PC-9 (cell line): ENCODE data around the gene NOBOX. TPM values are rescaled to one million over a fixed set of nuclear protein-coding genes. Genes with fewer than 3 reads are reported as not detected.
A peak's percentile ranks its signal among the peaks of the same experiment; 100 is the strongest.
"Not testable (repeated sequence)": the region's sequence is repeated elsewhere in the genome, so short reads cannot be mapped to it uniquely, and the experiment has no call there.

ENCODE experiments used
- BruUV-seq: library from RNA; stranded (reverse); fragments of 400-500 nt; replicated peaks from 2 replicates; lab custom pipeline; 2021; lab: Mats Ljungman, UMichigan
- CTCF ChIA-PET: fragments of 300-600 bp; sonication (Branson Sonifier 250); formaldehyde crosslinking; loops from one replicate; lab custom pipeline; 2022; ENCODE audit warnings: antibody characterized with exemption; lab: Charles Lee
- POLR2A ChIA-PET: fragments of 300-600 bp; sonication (Branson Sonifier 250); formaldehyde crosslinking; loops from one replicate; lab custom pipeline; 2022; ENCODE audit warnings: antibody characterized with exemption; ENCODE audit not compliant: unreplicated experiment; lab: Charles Lee
- DNase-seq, 2 experiments: peaks; one replicate each; pipeline versions ENCODE4 v3.0.0 to v3.0.0-alpha.2; 2015 to 2022; ENCODE audit warnings: mixed read lengths in 1 of 2
- H2AFZ ChIP-seq: fragments of 200-600 bp; sonication (generic); 2 replicates; pipeline ENCODE4 v1.8.1; 2017; ENCODE audit warnings: antibody characterized with exemption
- H3F3A ChIP-seq: fragments of 200-600 bp; sonication (generic); 2 replicates; pipeline ENCODE4 v1.8.1; 2017; ENCODE audit warnings: antibody characterized with exemption, mild to moderate bottlenecking, low read depth; ENCODE audit not compliant: insufficient read depth
- H3K27ac ChIP-seq: fragments of 200-600 bp; sonication (generic); 2 replicates; pipeline ENCODE4 v1.6.1; 2016; ENCODE audit warnings: mixed run types
- H3K27me3 ChIP-seq: fragments of 200-600 bp; sonication (generic); 2 replicates; pipeline ENCODE4 v1.6.1; 2016; ENCODE audit warnings: low read depth, mixed run types; ENCODE audit not compliant: insufficient read depth
- H3K36me3 ChIP-seq: fragments of 200-600 bp; sonication (generic); 2 replicates; pipeline ENCODE4 v1.6.1; 2016; ENCODE audit warnings: low read depth, mixed run types
- H3K4me1 ChIP-seq: fragments of 200-600 bp; sonication (generic); replicated peaks from 2 replicates; pipeline ENCODE4 v1.6.1; 2016; ENCODE audit warnings: mixed run types; ENCODE audit not compliant: insufficient read depth
- H3K4me2 ChIP-seq: fragments of 200-600 bp; sonication (generic); 2 replicates; pipeline ENCODE4 v1.6.1; 2017; ENCODE audit warnings: mixed run types
- H3K4me3 ChIP-seq: fragments of 200-600 bp; sonication (generic); 2 replicates; pipeline ENCODE4 v1.6.1; 2016; ENCODE audit warnings: mixed run types
- H3K79me2 ChIP-seq: fragments of 200-600 bp; sonication (generic); 2 replicates; pipeline ENCODE4 v1.6.1; 2017; ENCODE audit warnings: low read depth, mixed run types
- H3K9me2 ChIP-seq: fragments of 200-600 bp; sonication (generic); 2 replicates; pipeline ENCODE4 v1.8.1; 2017; ENCODE audit warnings: mild to moderate bottlenecking; ENCODE audit not compliant: insufficient read depth
- H3K9me3 ChIP-seq: fragments of 200-600 bp; sonication (generic); 2 replicates; pipeline ENCODE4 v1.8.1; 2016; ENCODE audit warnings: low read depth; ENCODE audit not compliant: insufficient read depth
- H4K20me1 ChIP-seq: fragments of 200-600 bp; sonication (generic); 2 replicates; pipeline ENCODE4 v1.8.1; 2017; ENCODE audit not compliant: insufficient read depth
- EZH2 ChIP-seq: fragments of 200-600 bp; sonication (generic); IDR thresholded peaks from 2 replicates; pipeline ENCODE4 v1.8.0; 2017; ENCODE audit warnings: antibody characterized with exemption, low read depth
- intact Hi-C: fragments of 100-400 bp; cut with micrococcal nuclease; formaldehyde crosslinking; loops from one replicate; pipeline ENCODE4 v1.10.0; 2022; ENCODE audit not compliant: unreplicated experiment
- total RNA-seq: library from RNA; stranded (reverse); gene quantifications from 2 replicates; pipeline ENCODE4 v1.2.3, GENCODE V29; 2021
- TF ChIP-seq, protein P1 (sequence below): fragments of 200-600 bp; sonication (generic); conservative IDR thresholded peaks from 2 replicates; pipeline ENCODE4 v1.6.1; 2017; ENCODE audit warnings: mixed run types, antibody characterized with exemption, mild to moderate bottlenecking, moderate library complexity

Gene NOBOX
- total RNA-seq, 1 experiment from 2014 or later: not detected

DNA sequence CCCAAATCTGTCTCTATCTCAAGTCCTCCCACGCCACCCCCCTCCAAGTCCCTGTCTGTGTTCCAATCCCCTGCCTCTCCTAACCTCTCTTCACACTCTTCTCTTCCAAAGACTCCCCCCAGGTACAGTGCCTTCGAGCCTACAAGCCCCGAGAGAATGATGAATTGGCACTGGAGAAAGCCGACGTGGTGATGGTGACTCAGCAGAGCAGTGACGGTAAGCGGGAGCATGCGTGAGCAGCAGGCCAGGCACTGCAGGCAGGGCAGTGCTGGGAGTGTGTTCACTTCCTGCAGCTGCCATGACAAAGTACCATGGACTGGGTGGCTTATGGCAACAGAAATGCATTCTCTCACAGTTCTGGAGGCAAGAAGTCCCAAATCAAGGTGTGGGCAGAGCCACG, 24.8 kb downstream of the NOBOX start:
- CTCF ChIA-PET: no interaction called here
- Histone ChIP-seq H3K4me1 (no peaks in the 10 kb centered on the region), H3K9me2 (no peaks in the 10 kb centered on the region), H3K9me3 (no peaks in the 10 kb centered on the region), H3K4me3 (no peak overlapping the region), H4K20me1 (no peaks in the 10 kb centered on the region), H3K36me3 (no peaks in the 10 kb centered on the region; the same call in 1 of the 2 replicates), H3K4me2 (no peak overlapping the region), H3K79me2 (no peaks in the 10 kb centered on the region), H3K27me3 (no peaks in the 10 kb centered on the region), H3F3A (no peaks in the 10 kb centered on the region), H2AFZ (no peak overlapping the region), H3K27ac (no peak overlapping the region)
- POLR2A ChIA-PET: no interaction called here
- BruUV-seq: no TSS peak
- DNase-seq: no peak
- no peak for TF ChIP-seq EZH2
- TF ChIP-seq, protein P1, sequence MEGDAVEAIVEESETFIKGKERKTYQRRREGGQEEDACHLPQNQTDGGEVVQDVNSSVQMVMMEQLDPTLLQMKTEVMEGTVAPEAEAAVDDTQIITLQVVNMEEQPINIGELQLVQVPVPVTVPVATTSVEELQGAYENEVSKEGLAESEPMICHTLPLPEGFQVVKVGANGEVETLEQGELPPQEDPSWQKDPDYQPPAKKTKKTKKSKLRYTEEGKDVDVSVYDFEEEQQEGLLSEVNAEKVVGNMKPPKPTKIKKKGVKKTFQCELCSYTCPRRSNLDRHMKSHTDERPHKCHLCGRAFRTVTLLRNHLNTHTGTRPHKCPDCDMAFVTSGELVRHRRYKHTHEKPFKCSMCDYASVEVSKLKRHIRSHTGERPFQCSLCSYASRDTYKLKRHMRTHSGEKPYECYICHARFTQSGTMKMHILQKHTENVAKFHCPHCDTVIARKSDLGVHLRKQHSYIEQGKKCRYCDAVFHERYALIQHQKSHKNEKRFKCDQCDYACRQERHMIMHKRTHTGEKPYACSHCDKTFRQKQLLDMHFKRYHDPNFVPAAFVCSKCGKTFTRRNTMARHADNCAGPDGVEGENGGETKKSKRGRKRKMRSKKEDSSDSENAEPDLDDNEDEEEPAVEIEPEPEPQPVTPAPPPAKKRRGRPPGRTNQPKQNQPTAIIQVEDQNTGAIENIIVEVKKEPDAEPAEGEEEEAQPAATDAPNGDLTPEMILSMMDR: no peak
- intact Hi-C loops: no loop called here

DNA sequence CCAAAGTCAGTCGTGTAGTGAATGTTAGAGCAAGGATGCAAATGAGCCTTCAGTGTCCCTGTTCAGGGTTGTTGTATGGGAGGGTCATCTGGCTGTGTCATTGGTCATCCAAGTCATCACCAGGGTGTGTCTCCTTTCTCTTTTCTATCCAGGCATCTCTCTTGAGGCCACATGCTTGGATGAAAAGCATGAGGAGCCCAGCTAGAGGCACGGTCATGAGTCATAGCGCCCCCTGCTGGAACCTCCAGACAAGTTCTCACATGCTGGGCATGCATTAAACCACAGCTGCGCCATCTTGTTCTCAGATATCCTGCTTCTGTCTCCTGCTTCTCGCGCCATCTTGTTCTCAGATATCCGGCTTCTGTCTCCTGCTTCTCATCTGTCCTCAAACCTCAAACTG, 34.3 kb downstream of the NOBOX start:
- H3K9me2 ChIP-seq, H3F3A ChIP-seq, H2AFZ ChIP-seq, H3K4me1 ChIP-seq, CTCF ChIA-PET, H3K4me2 ChIP-seq, H4K20me1 ChIP-seq, H3K27ac ChIP-seq, H3K27me3 ChIP-seq, H3K4me3 ChIP-seq, H3K36me3 ChIP-seq, intact Hi-C loops, POLR2A ChIA-PET, DNase-seq, H3K79me2 ChIP-seq, H3K9me3 ChIP-seq, BruUV-seq: not testable (repeated sequence)

DNA sequence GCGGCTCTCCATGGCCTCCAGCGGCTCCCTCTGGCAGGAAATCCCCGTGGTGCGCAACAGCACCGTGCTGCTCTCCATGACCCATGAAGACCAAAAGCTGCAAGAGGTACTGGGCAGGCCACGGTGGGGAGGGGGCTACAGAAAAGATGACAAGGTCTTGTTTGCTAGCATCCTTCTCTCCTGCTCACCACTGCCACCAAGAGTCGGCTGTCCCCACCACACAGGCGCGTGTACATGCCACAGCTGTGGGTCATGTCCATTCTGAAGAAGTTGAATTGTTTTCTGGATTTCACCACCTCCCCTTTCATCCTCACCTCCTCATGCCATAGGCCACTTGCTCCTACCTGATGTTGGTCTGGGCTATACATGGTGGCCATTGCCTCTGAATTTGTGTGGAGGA, 36.2 kb downstream of the NOBOX start:
- POLR2A ChIA-PET, H3K27ac ChIP-seq, intact Hi-C loops, H3K4me2 ChIP-seq, DNase-seq, H3K36me3 ChIP-seq, H3K79me2 ChIP-seq, H3K27me3 ChIP-seq, H3K4me3 ChIP-seq, H3K9me3 ChIP-seq, BruUV-seq, H2AFZ ChIP-seq, H3K9me2 ChIP-seq, H3F3A ChIP-seq, H3K4me1 ChIP-seq, CTCF ChIA-PET, H4K20me1 ChIP-seq: not testable (repeated sequence)

DNA sequence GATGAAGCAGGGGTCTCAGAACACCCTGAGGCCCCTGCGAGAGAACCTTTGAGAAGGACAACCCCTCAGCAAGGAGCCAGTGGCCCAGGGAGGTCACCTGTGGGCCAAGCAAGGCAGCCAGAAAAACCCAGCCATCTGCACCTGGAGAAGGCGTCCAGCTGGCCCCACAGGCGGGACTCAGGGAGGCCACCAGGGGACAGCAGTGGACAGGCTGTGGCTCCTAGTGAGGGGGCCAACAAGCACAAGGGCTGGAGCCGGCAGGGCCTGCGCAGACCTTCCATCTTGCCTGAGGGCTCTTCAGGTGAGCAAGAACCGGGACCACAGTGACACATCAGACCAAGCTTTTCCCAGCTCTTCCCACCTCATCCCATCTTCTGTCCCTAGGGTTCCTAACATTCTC, 38.0 kb downstream of the NOBOX start:
- intact Hi-C loops: not testable (repeated sequence)

DNA sequence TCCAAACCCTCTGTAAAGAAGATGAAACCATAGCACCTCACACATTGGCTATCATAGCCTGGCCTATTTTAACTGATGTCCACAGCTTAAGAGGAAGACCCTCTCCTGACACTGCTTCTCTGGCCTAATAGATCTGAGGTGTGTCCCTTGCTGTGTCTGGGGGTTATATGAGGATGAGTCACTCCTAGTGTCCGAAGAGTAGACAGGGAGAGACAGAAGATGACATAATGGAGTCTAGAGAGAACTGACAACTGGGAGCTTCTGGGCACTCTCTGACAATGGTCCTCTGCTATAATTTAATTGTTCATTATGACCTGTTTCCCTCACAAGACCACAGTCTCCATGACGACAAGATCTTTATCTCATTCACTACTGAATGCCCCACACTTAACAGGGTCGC, 41.4 kb downstream of the NOBOX start:
- CTCF ChIA-PET, POLR2A ChIA-PET, DNase-seq, H3K79me2 ChIP-seq, H3K27ac ChIP-seq, H3K4me3 ChIP-seq, H3K4me2 ChIP-seq, H3K4me1 ChIP-seq, H3K36me3 ChIP-seq, H3K9me3 ChIP-seq, H3K27me3 ChIP-seq, intact Hi-C loops, H3K9me2 ChIP-seq, H4K20me1 ChIP-seq, H3F3A ChIP-seq, H2AFZ ChIP-seq: not testable (repeated sequence)
- BruUV-seq: TSS peak; percentile 1

More for the DNA sequence above, 38.0 kb downstream of the NOBOX start:
- H3K9me3 ChIP-seq, H4K20me1 ChIP-seq, H3F3A ChIP-seq, H3K4me3 ChIP-seq, H3K27ac ChIP-seq, CTCF ChIA-PET, H3K9me2 ChIP-seq, POLR2A ChIA-PET, H3K36me3 ChIP-seq, H2AFZ ChIP-seq, H3K79me2 ChIP-seq, H3K4me2 ChIP-seq, H3K4me1 ChIP-seq, DNase-seq, H3K27me3 ChIP-seq, BruUV-seq: not testable (repeated sequence)

DNA sequence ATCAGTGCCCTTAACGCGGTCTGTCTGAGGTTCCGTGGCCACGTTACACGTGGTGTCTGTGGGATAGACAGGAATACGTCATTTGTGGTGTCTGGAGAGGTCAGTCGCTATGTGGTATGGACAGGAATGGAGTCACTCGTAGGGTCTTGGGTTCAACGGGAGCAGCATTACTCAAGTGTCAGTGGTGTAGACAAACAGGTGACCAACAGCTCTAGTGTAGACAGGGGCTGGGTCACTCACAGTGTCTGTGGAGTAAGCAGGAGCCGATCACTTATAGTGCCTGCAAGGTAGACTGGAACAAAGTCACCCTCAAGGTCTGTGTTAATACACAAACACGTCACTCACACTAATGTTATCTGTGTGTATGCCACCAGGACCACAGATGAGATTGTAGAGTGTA, 46.6 kb downstream of the NOBOX start:
- H3K9me2 ChIP-seq, intact Hi-C loops, H4K20me1 ChIP-seq, H3K4me2 ChIP-seq, H3K9me3 ChIP-seq, H3K79me2 ChIP-seq, H2AFZ ChIP-seq, H3K27ac ChIP-seq, H3K36me3 ChIP-seq, DNase-seq, H3F3A ChIP-seq, H3K4me3 ChIP-seq, POLR2A ChIA-PET, BruUV-seq, CTCF ChIA-PET, H3K27me3 ChIP-seq: not testable (repeated sequence)
- H3K4me1 ChIP-seq: peaks cover 12% of the 10 kb centered on the region; the same call in 1 of the 2 replicates

DNA sequence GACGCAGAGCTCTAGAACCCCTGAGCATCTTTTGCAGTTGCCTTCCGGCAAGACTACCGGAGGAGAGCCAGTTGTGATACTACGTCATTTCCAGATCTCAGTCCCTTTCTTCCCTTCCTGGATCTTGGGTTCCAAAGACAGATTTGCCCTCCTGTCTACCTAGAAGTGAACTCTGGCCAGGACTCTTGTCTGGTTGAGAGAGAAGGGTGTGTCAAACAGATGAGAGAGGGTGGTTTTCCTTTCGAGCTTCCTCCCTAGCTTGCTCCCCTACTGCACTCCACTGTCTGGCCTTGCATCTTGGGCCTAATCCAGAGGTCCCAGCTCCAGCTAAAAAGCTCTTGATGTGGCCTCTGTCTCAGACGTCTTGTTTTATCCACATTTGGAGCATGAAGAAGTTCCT, 47.3 kb downstream of the NOBOX start:
- BruUV-seq, H3K27me3 ChIP-seq, H3K4me3 ChIP-seq, H3F3A ChIP-seq, POLR2A ChIA-PET, H3K36me3 ChIP-seq, DNase-seq, H2AFZ ChIP-seq, H3K9me3 ChIP-seq, H3K4me2 ChIP-seq, CTCF ChIA-PET, H3K9me2 ChIP-seq, H3K27ac ChIP-seq, H3K79me2 ChIP-seq, H4K20me1 ChIP-seq, intact Hi-C loops: not testable (repeated sequence)
- H3K4me1 ChIP-seq: peaks cover 12% of the 10 kb centered on the region; the same call in 1 of the 2 replicates
